Ectodermal cell (in vitro differentiated cells): ENCODE results near the gene UBE2L5.
"Not testable (repeated sequence)": the region's sequence is repeated elsewhere in the genome, so short reads cannot be mapped to it uniquely, and the experiment has no call there.

Experiments
- H3K27ac ChIP-seq: 2 replicates; pipeline ENCODE4 v1.7.0; 2013; ENCODE audit warnings: mild to moderate bottlenecking, low read depth, low read length; ENCODE audit not compliant: insufficient read depth, poor library complexity, severe bottlenecking
- H3K27me3 ChIP-seq: 2 replicates; pipeline ENCODE4 v1.7.0; 2013; ENCODE audit warnings: mild to moderate bottlenecking, low read length; ENCODE audit not compliant: insufficient read depth, control insufficient read depth, poor library complexity, severe bottlenecking
- H3K36me3 ChIP-seq: one replicate; pipeline ENCODE4 v1.7.0; 2013; ENCODE audit warnings: low read length; ENCODE audit not compliant: control insufficient read depth, insufficient read depth
- H3K4me1 ChIP-seq: one replicate; pipeline ENCODE4 v1.7.0; 2013; ENCODE audit warnings: low read length; ENCODE audit not compliant: control insufficient read depth, insufficient read depth
- H3K4me3 ChIP-seq: 2 replicates; pipeline ENCODE4 v1.7.0; 2013; ENCODE audit warnings: low read depth, low read length, control low read depth; ENCODE audit not compliant: insufficient read depth
- H3K9me3 ChIP-seq: 2 replicates; pipeline ENCODE4 v1.7.0; 2013; ENCODE audit warnings: mild to moderate bottlenecking, low read length, moderate library complexity; ENCODE audit not compliant: control insufficient read depth
- WGBS, 2 experiments: methylation state at CpG; one replicate each; pipeline ENCODE4 v1.1.7; 2013; ENCODE audit warnings: missing lambda C conversion rate in 2 of 2; 5-methylcytosine and 5-hydroxymethylcytosine counted together

UBE2L5 gene

GRCh38 chr13:30456290-30456689, 34.0 kb downstream of the UBE2L5 start:
- no peaks in the 10 kb centered on the region for H3K9me3 ChIP-seq
- no peaks in the 10 kb centered on the region for H3K36me3 ChIP-seq
- H3K27me3 ChIP-seq, result no peaks in the 10 kb centered on the region
- H3K27ac ChIP-seq, result peak overlapping the region; percentile 36
- H3K4me1 ChIP-seq, result no peaks in the 10 kb centered on the region
- no peak overlapping the region for H3K4me3 ChIP-seq
- WGBS, 2 experiments, result 84 to 92% methylated on average over 2 of the region's 3 CpGs

DNA sequence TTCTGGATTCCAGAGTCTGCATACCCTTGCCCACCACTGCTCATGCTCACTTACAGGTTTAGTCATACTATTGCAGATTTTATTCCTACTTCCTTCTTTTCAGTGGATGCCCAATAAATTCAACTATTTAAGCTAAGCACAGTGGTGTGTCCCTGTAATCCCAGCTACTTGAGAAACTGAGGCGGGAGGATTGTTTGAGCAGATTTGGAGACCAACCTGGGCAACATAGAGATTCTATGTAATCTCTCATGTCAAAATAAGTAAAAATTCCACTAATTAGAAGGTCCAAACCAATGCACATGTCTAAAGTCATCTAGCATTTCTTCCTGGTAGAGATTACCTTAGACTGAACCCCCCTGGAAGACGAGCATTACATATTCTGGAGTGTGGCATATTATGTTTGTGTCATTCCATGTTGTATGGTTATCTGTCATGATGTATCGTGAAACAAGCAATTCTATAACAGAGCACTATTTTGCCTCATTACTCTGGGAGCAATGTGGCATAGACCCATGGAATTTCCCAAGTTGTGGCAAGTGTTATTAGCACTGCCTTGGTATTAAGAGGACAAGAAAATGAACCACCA, 35.1 kb downstream of the UBE2L5 start:
- Histone ChIP-seq H3K4me3 (no peak overlapping the region), H3K27ac (no peak overlapping the region), H3K36me3 (peaks cover 7% of the 10 kb centered on the region), H3K27me3 (no peaks in the 10 kb centered on the region), H3K9me3 (no peaks in the 10 kb centered on the region), H3K4me1 (peaks cover 3% of the 10 kb centered on the region)
- WGBS, 2 experiments, result 57 to 59% methylated on average over 3 of the region's 3 CpGs

DNA sequence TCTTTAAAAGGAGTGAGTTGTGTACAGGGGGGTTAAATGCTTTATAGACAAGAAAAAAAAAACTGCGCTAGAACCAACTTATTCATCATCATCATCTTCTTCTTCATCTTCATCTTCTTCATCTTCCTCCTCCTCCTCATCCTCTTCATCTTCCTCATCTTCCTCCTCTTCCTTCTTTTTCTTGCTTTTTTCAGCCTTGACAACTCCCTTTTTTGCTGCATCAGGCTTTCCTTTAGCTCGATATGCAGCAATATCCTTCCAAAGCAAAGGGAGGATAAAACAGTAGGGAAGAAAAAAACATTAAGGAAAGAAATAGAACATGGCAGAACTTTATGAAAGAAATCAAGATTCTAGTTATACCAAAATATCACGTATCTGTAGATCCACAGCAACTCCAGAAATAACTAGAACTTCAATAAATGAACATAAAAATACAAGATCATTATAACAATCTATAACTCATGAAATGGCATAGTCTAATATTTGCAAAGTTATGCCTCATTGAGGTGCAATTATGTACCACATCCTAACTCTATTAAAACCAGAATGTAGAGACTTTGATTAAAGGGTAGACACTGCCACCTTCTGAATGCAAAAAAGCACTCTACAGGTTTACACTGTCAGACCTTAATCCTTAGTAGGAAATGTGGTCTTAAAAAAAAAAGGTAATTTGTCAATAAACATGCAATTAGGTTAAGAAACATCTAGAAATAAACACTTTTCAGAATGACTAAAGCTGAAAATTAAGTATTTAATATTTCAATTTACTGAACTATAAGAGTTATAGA, 39.2 kb downstream of the UBE2L5 start:
- not testable (repeated sequence) for H3K9me3 ChIP-seq, H3K27me3 ChIP-seq, H3K27ac ChIP-seq, H3K4me1 ChIP-seq, H3K4me3 ChIP-seq
- peaks cover 16% of the 10 kb centered on the region for H3K36me3 ChIP-seq
- WGBS, 2 experiments, result 86 to 100% methylated on average over 1 to 2 of the region's 3 CpGs

DNA sequence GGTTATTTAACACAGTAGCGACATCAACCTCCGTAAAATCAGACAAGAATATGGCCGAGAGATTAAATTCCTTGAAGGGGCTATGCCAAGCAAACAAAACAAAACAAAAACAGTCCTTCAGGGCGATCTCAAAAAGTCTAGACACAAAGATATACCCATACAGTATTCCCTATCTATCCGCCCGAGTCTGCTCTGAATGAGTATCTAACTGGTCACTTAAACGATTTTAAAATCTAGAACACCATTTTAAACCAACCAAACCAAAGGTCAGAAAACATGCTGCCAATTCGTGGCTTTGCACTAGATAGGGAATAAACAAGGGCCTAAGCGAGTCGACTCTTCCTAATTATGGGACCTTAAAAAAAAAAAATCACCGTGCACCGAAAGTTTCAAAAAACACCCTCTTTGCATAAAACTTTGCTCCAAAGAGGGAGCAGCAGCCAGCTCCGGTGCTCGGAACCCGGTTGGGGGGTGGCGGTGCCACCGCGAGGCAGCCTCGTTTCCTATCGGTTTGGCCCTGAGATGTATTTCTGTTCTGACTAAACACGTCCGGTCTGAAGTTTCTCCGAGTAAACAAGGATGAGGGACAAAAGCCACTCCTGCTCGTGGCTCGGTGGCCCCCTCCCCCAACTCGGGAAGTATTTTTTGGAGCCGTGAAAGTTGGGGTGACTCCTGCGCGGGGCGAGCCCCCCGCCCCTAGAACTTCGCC, 41.6 kb downstream of the UBE2L5 start:
- WGBS, 2 experiments, result 3% methylated on average over 32 of the region's 32 CpGs
- Histone ChIP-seq H3K9me3 (no peaks in the 10 kb centered on the region), H3K4me3 (peak overlapping the region; percentile 75)

DNA sequence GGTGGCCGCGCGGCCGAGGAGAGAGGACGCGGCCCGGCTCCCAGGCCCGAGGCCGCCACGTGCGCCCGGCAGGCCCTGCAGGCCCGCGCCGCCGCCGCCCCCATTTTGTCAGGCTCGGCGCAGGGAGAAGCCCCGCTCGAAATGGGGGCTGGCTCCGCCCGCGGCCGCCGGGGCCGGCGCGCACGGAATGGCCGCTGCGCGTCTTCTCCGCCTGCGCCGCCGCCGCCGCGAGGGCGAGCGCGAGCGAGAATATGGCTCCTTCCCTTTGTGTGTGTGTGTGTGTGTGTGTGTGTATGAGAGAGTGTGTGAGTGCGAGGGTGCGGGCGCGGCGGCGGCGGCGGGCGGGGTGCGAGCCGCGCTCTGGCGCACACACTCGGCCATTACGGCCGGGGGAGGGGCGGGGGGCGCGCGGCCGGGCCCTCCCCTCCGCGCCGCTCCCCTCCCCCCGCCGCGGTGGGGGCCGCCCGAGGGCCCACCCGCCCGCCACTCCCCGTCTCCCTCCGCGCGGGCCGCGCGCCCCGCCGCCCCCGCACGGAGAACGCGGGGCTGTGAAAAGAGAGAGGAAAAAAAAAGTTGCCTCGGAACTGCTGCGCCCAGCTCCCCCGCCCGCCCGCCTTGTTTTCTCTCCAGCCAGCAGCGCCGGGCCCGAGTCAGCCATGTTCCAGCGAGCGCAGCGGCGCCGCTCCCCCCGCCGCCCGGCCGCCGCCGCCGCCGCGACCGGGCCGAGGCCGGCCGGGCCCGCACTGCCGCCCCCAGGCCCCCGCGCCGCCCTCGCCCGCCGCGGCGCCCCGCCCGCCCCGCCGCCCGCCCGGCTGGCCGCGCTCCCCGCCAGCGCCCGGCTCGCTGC, 42.4 kb downstream of the UBE2L5 start:
- no peaks in the 10 kb centered on the region for H3K9me3 ChIP-seq
- WGBS, 2 experiments, result 0% methylated on average over 126 to 136 of the region's 136 CpGs

More for the DNA sequence above, 41.6 kb downstream of the UBE2L5 start:
- Histone ChIP-seq H3K27me3 (no peaks in the 10 kb centered on the region), H3K4me1 (peaks cover 9% of the 10 kb centered on the region), H3K27ac (peak overlapping the region; percentile 82), H3K36me3 (peaks cover 16% of the 10 kb centered on the region)

DNA sequence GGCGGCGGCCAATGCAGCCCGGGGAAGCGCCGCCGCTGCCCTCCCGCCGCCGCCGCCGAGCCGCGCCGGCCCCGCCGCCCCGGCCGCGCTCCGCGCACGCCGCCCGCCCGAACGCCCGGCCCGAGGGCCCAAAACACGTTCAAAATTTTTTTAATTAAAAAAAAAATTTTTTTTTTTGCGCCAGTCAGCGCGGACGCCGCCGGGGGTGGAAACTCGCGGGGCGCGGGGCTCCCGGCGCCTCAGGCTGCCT, 43.0 kb downstream of the UBE2L5 start:
- peaks cover 16% of the 10 kb centered on the region for H3K36me3 ChIP-seq
- WGBS, 2 experiments, result 0% methylated on average over 41 of the region's 41 CpGs

More for the DNA sequence above, 42.4 kb downstream of the UBE2L5 start:
- peak overlapping the region; percentile 82 for H3K27ac ChIP-seq
- H3K4me1 ChIP-seq, result peaks cover 9% of the 10 kb centered on the region
- H3K36me3 ChIP-seq, result peaks cover 16% of the 10 kb centered on the region
- no peaks in the 10 kb centered on the region for H3K27me3 ChIP-seq
- H3K4me3 ChIP-seq, result peak overlapping the region; percentile 75

DNA sequence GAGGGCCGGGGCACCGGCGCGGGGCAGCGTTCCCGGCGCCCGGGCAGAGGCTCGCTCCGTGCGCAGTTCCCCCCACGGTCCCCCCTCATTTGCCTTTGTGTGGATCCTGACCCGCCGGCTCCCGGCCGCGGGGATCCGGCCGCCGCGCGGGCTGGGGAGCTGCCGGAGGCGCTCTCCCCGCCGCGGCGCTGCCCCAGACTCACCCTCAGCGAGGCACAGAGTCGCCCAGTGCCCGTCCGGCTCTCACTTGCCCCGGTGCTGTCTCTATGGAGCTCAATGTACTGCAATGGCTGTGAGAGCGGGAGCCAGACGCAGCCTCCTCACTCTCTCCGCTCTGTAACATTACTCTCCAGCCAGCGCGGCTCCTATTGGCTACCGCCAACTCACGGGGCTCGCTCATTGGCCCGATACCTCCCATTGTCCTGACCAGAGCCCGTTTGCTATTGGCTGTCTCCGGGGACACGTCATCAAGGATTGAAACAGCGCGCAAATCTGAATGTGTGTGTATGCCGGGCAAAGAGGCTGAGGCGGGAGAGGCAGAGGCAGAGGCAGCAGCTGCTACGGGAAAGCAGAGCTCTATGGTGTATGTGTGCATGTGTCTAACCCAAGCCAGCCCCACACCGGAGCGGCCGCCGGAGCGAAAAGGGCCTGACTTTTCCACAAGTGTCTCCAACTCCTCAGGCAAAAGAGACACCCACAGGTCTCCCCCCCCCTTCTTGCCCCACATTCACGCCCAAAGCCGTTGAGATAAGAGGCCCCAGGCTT, 43.5 kb downstream of the UBE2L5 start, which contains the start of gene HMGB1:
Gene HMGB1, minus strand, starts transcription at position 344 of the 765 bp plus-strand sequence. CDS start 2,256 bp downstream, outside the sequence.
- Histone ChIP-seq H3K27me3 (no peaks in the 10 kb centered on the region), H3K27ac (peak within 1 kb of the TSS; percentile 98)
- WGBS, 2 experiments, result 0% methylated on average over 57 of the region's 57 CpGs

More for the DNA sequence above, 43.0 kb downstream of the UBE2L5 start:
- Histone ChIP-seq H3K9me3 (no peaks in the 10 kb centered on the region), H3K4me1 (peaks cover 9% of the 10 kb centered on the region), H3K27me3 (no peaks in the 10 kb centered on the region), H3K4me3 (peak overlapping the region; percentile 89), H3K27ac (peak overlapping the region; percentile 98)

DNA sequence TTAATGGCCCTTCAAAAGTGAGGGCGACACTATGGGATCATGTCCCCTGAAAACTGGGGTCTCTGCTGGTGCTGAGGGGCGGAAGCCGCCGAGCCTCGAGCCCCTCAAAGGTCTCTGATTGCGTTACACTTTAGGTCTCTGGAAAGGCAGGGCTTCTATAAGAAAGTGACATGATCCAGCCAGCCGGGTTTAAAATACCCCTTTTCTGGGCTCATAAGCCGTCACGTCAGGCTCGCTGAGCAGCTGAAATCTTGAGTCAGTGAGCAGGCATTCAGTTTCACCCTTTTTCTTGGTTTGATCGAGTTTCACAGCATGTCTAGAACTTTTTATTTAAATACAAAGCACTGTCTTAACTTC, 44.0 kb downstream of the UBE2L5 start:
- Histone ChIP-seq H3K27ac (peak overlapping the region; percentile 98), H3K36me3 (peaks cover 16% of the 10 kb centered on the region), H3K9me3 (no peaks in the 10 kb centered on the region), H3K4me1 (peaks cover 9% of the 10 kb centered on the region), H3K4me3 (peak overlapping the region; percentile 89), H3K27me3 (no peaks in the 10 kb centered on the region)
- WGBS, 2 experiments, result 8 to 11% methylated on average over 11 of the region's 11 CpGs

More for the DNA sequence above, 43.5 kb downstream of the UBE2L5 start, which contains the start of gene HMGB1:
- Histone ChIP-seq H3K4me3 (peak within 1 kb of the TSS; percentile 89), H3K9me3 (no peaks in the 10 kb centered on the region), H3K4me1 (peaks cover 9% of the 10 kb centered on the region), H3K36me3 (peaks cover 16% of the 10 kb centered on the region)

- no peaks in the 10 kb centered on the region for H3K9me3 ChIP-seq
- peaks cover 9% of the 10 kb centered on the region for H3K4me1 ChIP-seq
- H3K27ac ChIP-seq, result no peak overlapping the region
- 81 to 92% methylated on average over 3 to 4 of the region's 4 CpGs for WGBS, 2 experiments
- no peak overlapping the region for H3K4me3 ChIP-seq
- H3K36me3 ChIP-seq, result peaks cover 14% of the 10 kb centered on the region
- no peaks in the 10 kb centered on the region for H3K27me3 ChIP-seq
Observed at GRCh38 chr13:30466841-30467252, 44.6 kb downstream of the UBE2L5 start.
